ENCODE data around the gene C2CD4B. TPM values are rescaled to one million over a fixed set of nuclear protein-coding genes. Genes with fewer than 3 reads are reported as not detected.

Gene C2CD4B
- total RNA-seq, 1 experiment from 2014 or later = not detected

- ChIA-PET CTCF (no interaction called here), POLR2A (ENCODE audit: unreplicated experiment) (interaction anchor here (0.6 kb wide), 1 partner anchor 19 kb away, joined by 3 read pairs; no protein-coding TSS in a partner anchor)
- Histone ChIP-seq H3F3A (ENCODE audit: low read length, unreplicated experiment) (no peaks in the 10 kb centered on the region), H3K9ac (ENCODE audit: low read length) (no peak overlapping the region), H3K79me2 (ENCODE audit: low read length) (no peaks in the 10 kb centered on the region), H3K27ac (ENCODE audit: low read length) (peak overlapping the region; percentile 25; the same call in 1 of the 2 replicates), H2AFZ (ENCODE audit: low read length) (no peak overlapping the region), H3K9me3 (ENCODE audit: low read length) (no peaks in the 10 kb centered on the region), H3K4me2 (ENCODE audit: low read length) (no peak overlapping the region), H3K36me3 (ENCODE audit: low read depth, low read length) (no peaks in the 10 kb centered on the region), H4K20me1 (ENCODE audit: low read length) (no peaks in the 10 kb centered on the region), H3K27me3 (ENCODE audit: low read length) (no peaks in the 10 kb centered on the region), H3K9me2 (replicated peaks; ENCODE audit: low read length) (no peaks in the 10 kb centered on the region), H3K4me1 (ENCODE audit: insufficient read depth, low read length) (peaks cover 31% of the 10 kb centered on the region), H3K4me3 (ENCODE audit: low read length) (no peak overlapping the region)
- TF ChIP-seq EZH2phosphoT487 (IDR thresholded peaks at IDR 0.05; ENCODE audit: borderline replicate concordance, low read length) (no peak), EZH2 (IDR thresholded peaks at IDR 0.05; ENCODE audit: low read length, unreplicated experiment) (no peak), CTCF (conservative IDR thresholded peaks at IDR 0.05; ENCODE audit: low read depth, low read length) (no peak)
- ATAC-seq (no peak), DNase-seq (no peak)
- intact Hi-C loops (cut with micrococcal nuclease) = no loop called here
- BruUV-seq (replicated peaks) = TSS peak; percentile 51
Observed at GRCh38 chr15:62136911-62137865, 27.9 kb downstream of the C2CD4B start.

- Histone ChIP-seq H4K20me1 (ENCODE audit: low read length) (no peaks in the 10 kb centered on the region), H3K9me3 (ENCODE audit: low read length) (no peaks in the 10 kb centered on the region), H3K27me3 (ENCODE audit: low read length) (no peaks in the 10 kb centered on the region), H3K79me2 (ENCODE audit: low read length) (no peaks in the 10 kb centered on the region), H3K27ac (ENCODE audit: low read length) (no peak overlapping the region), H2AFZ (ENCODE audit: low read length) (peak overlapping the region; percentile 64; the same call in 1 of the 2 replicates), H3K4me2 (ENCODE audit: low read length) (peak overlapping the region; percentile 41), H3K36me3 (ENCODE audit: low read depth, low read length) (no peaks in the 10 kb centered on the region), H3K9ac (ENCODE audit: low read length) (no peak overlapping the region), H3F3A (ENCODE audit: low read length, unreplicated experiment) (no peaks in the 10 kb centered on the region), H3K4me1 (ENCODE audit: insufficient read depth, low read length) (peaks cover 20% of the 10 kb centered on the region), H3K9me2 (replicated peaks; ENCODE audit: low read length) (no peaks in the 10 kb centered on the region), H3K4me3 (ENCODE audit: low read length) (no peak overlapping the region)
- DNase-seq (peak; percentile 48), ATAC-seq (no peak)
- no peak for TF ChIP-seq EZH2 (IDR thresholded peaks at IDR 0.05; ENCODE audit: low read length, unreplicated experiment)
- TF ChIP-seq CTCF (conservative IDR thresholded peaks at IDR 0.05; ENCODE audit: low read depth, low read length) = no peak
- no peak for TF ChIP-seq EZH2phosphoT487 (IDR thresholded peaks at IDR 0.05; ENCODE audit: borderline replicate concordance, low read length)
- intact Hi-C loops (cut with micrococcal nuclease) = no loop called here
- BruUV-seq (replicated peaks) = no TSS peak
- ChIA-PET POLR2A (ENCODE audit: unreplicated experiment) (no interaction called here), CTCF (no interaction called here)
Observed at GRCh38 chr15:62135532-62136134, 29.5 kb downstream of the C2CD4B start.

Measured in PC-3 (cell line).